IMR-90 (cell line): ENCODE data around the gene BEAN1. TPM values are rescaled to one million over a fixed set of nuclear protein-coding genes. Genes with fewer than 3 reads are reported as not detected.

Experiments
- ATAC-seq: fragments of 200-7000 bp; cut with Tn5 transposase; 2 replicates; pipeline ENCODE4 v1.9.1; 2020; ENCODE audit warnings: low read depth, mild to moderate bottlenecking, moderate library complexity
- BruUV-seq: library from RNA; stranded (reverse); fragments of 400-500 nt; replicated peaks from 2 replicates; lab custom pipeline; 2021; lab: Mats Ljungman, UMichigan
- CTCF ChIA-PET: fragments of 300-600 bp; formaldehyde crosslinking; extraction: SDS; loops from one replicate; lab custom pipeline; 2021; ENCODE audit warnings: antibody characterized with exemption; lab: Yijun Ruan, JAX
- POLR2A ChIA-PET: fragments of 300-600 bp; sonication (Branson Sonifier 250); formaldehyde crosslinking; loops from one replicate; lab custom pipeline; 2022; ENCODE audit warnings: antibody characterized with exemption; ENCODE audit not compliant: unreplicated experiment; lab: Charles Lee
- DNase-seq: peaks from one replicate; pipeline ENCODE4 v3.0.0; 2013
- H2AFZ ChIP-seq: replicated peaks from 2 replicates; pipeline ENCODE3; 2013; ENCODE audit warnings: low read length, mild to moderate bottlenecking; ENCODE audit not compliant: poor library complexity
- H2AK5ac ChIP-seq: 2 replicates; pipeline ENCODE4 v1.6.1; 2013; ENCODE audit warnings: low read depth, low read length, inconsistent platforms
- H2AK9ac ChIP-seq: replicated peaks from 2 replicates; pipeline ENCODE3; 2013; ENCODE audit warnings: mild to moderate bottlenecking, low read depth, low read length, moderate library complexity; ENCODE audit not compliant: poor library complexity
- H2BK120ac ChIP-seq: 2 replicates; pipeline ENCODE4 v1.6.1; 2013; ENCODE audit warnings: low read depth, low read length, inconsistent platforms
- H2BK15ac ChIP-seq: 3 replicates; pipeline ENCODE4 v1.6.1; 2013; ENCODE audit warnings: low read depth, low read length, inconsistent platforms
- H2BK20ac ChIP-seq: 2 replicates; pipeline ENCODE4 v1.6.1; 2013; ENCODE audit warnings: low read depth, mild to moderate bottlenecking, inconsistent platforms, low read length, moderate library complexity
- H2BK5ac ChIP-seq: 2 replicates; pipeline ENCODE4 v1.6.1; 2013; ENCODE audit warnings: mild to moderate bottlenecking, low read depth, low read length, inconsistent platforms; ENCODE audit not compliant: poor library complexity, severe bottlenecking
- H3K14ac ChIP-seq: replicated peaks from 2 replicates; pipeline ENCODE4 v1.6.1; 2013; ENCODE audit warnings: low read depth, low read length, inconsistent platforms
- H3K18ac ChIP-seq: 2 replicates; pipeline ENCODE4 v1.6.1; 2013; ENCODE audit warnings: low read depth, low read length, control low read depth
- H3K23ac ChIP-seq: 2 replicates; pipeline ENCODE4 v1.6.1; 2013; ENCODE audit warnings: low read depth, low read length, inconsistent platforms
- H3K27ac ChIP-seq: 2 replicates; pipeline ENCODE4 v1.5.1; 2013; ENCODE audit warnings: mild to moderate bottlenecking, control low read depth, low read length; ENCODE audit not compliant: insufficient read depth
- H3K27me3 ChIP-seq: 2 replicates; pipeline ENCODE4 v1.6.1; 2013; ENCODE audit warnings: low read length; ENCODE audit not compliant: control insufficient read depth, insufficient read depth
- H3K36me3 ChIP-seq: 2 replicates; pipeline ENCODE4 v1.6.1; 2013; ENCODE audit warnings: low read length, mixed read lengths; ENCODE audit not compliant: control insufficient read depth, insufficient read depth
- H3K4ac ChIP-seq: 2 replicates; pipeline ENCODE4 v1.6.1; 2013; ENCODE audit warnings: low read depth, low read length, inconsistent platforms
- H3K4me1 ChIP-seq: 2 replicates; pipeline ENCODE4 v1.6.1; 2013; ENCODE audit warnings: low read length, mixed read lengths; ENCODE audit not compliant: control insufficient read depth, insufficient read depth
- H3K4me2 ChIP-seq: 2 replicates; pipeline ENCODE4 v1.6.1; 2013; ENCODE audit warnings: low read depth, mild to moderate bottlenecking, control low read depth, low read length, moderate library complexity
- H3K4me3 ChIP-seq: 2 replicates; pipeline ENCODE4 v1.5.1; 2013; ENCODE audit warnings: low read depth, mild to moderate bottlenecking, control low read depth, low read length, moderate library complexity; ENCODE audit not compliant: insufficient read depth
- H3K56ac ChIP-seq: 2 replicates; pipeline ENCODE4 v1.6.1; 2013; ENCODE audit warnings: low read length, inconsistent platforms; ENCODE audit not compliant: insufficient read depth; ENCODE audit errors: extremely low read depth
- H3K79me1 ChIP-seq, 2 experiments: 2 replicates each; pipeline ENCODE4 v1.6.1; 2013; ENCODE audit warnings: low read length in 2 of 2, inconsistent platforms in 1 of 2, low read depth in 1 of 2
- H3K9ac ChIP-seq: 2 replicates; pipeline ENCODE4 v1.6.1; 2013; ENCODE audit warnings: low read depth, low read length, control low read depth
- H3K9me1 ChIP-seq: 2 replicates; pipeline ENCODE4 v1.6.1; 2013; ENCODE audit warnings: low read length, inconsistent platforms; ENCODE audit not compliant: insufficient read depth
- H3K9me3 ChIP-seq: 2 replicates; pipeline ENCODE4 v1.6.1; 2013; ENCODE audit warnings: low read length; ENCODE audit not compliant: control insufficient read depth, insufficient read depth
- H4K20me1 ChIP-seq: 2 replicates; pipeline ENCODE4 v1.6.1; 2013; ENCODE audit warnings: low read length, inconsistent platforms; ENCODE audit not compliant: insufficient read depth
- H4K5ac ChIP-seq: 2 replicates; pipeline ENCODE4 v1.6.1; 2013; ENCODE audit warnings: mild to moderate bottlenecking, low read depth, low read length, control low read depth
- H4K8ac ChIP-seq, 2 experiments: 2 replicates each; pipeline ENCODE4 v1.6.1; 2013; ENCODE audit warnings: low read depth in 2 of 2, low read length in 2 of 2, control low read depth in 1 of 2, inconsistent platforms in 1 of 2
- H4K91ac ChIP-seq: 2 replicates; pipeline ENCODE4 v1.6.1; 2013; ENCODE audit warnings: low read depth, low read length, inconsistent platforms; ENCODE audit not compliant: insufficient read depth
- BHLHE40 ChIP-seq: fragments of 150-350 bp; IDR thresholded peaks from 2 replicates; pipeline ENCODE4 v1.6.1; 2016; ENCODE audit warnings: mild to moderate bottlenecking, low read depth, low read length
- CEBPB ChIP-seq: IDR thresholded peaks from 2 replicates; pipeline ENCODE4 v1.6.1; 2012; ENCODE audit warnings: low read depth, low read length, improper control_type of control experiment
- CHD1 ChIP-seq: IDR thresholded peaks from 2 replicates; pipeline ENCODE4 v1.6.1; 2012; ENCODE audit warnings: low read depth, low read length, improper control_type of control experiment
- FOS ChIP-seq: fragments of 150-350 bp; IDR thresholded peaks from 2 replicates; pipeline ENCODE4 v1.6.1; 2016; ENCODE audit warnings: low read depth, low read length
- MAFK ChIP-seq: IDR thresholded peaks from 2 replicates; pipeline ENCODE4 v1.6.1; 2012; ENCODE audit warnings: low read depth, low read length, improper control_type of control experiment
- MAZ ChIP-seq: IDR thresholded peaks from 2 replicates; pipeline ENCODE4 v1.6.1; 2012; ENCODE audit warnings: low read depth, mild to moderate bottlenecking, low read length, improper control_type of control experiment, moderate library complexity, borderline replicate concordance
- MXI1 ChIP-seq: IDR thresholded peaks from 2 replicates; pipeline ENCODE4 v1.6.1; 2012; ENCODE audit warnings: low read depth, mild to moderate bottlenecking, low read length, moderate library complexity, borderline replicate concordance
- NFE2L2 ChIP-seq: fragments of 150-350 bp; IDR thresholded peaks from 2 replicates; pipeline ENCODE4 v1.6.1; 2016; ENCODE audit warnings: low read depth, mild to moderate bottlenecking, low read length
- POLR2A ChIP-seq: IDR thresholded peaks from 2 replicates; pipeline ENCODE4 v1.6.1; 2012; ENCODE audit warnings: mild to moderate bottlenecking, low read depth, low read length
- RAD21 ChIP-seq: IDR thresholded peaks from 2 replicates; pipeline ENCODE4 v1.6.1; 2012; ENCODE audit warnings: low read length, improper control_type of control experiment
- RCOR1 ChIP-seq: IDR thresholded peaks from 2 replicates; pipeline ENCODE4 v1.6.1; 2012; ENCODE audit warnings: mild to moderate bottlenecking, low read length, improper control_type of control experiment; ENCODE audit not compliant: insufficient replicate concordance
- RFX5 ChIP-seq: IDR thresholded peaks from 2 replicates; pipeline ENCODE4 v1.8.0; 2012; ENCODE audit warnings: low read depth, mild to moderate bottlenecking, low read length, moderate library complexity
- SMC3 ChIP-seq: fragments of 150-350 bp; IDR thresholded peaks from 2 replicates; pipeline ENCODE4 v1.6.1; 2016; ENCODE audit warnings: low read depth, mild to moderate bottlenecking, antibody characterized with exemption, low read length, moderate library complexity
- WGBS, 2 experiments: methylation state at CpG; one replicate each; pipeline versions ENCODE4 v1.1.5 to v1.1.7; 2013; ENCODE audit warnings: missing lambda C conversion rate in 2 of 2; ENCODE audit not compliant: insufficient read length in 1 of 2; ENCODE audit errors: extremely low coverage in 2 of 2; 5-methylcytosine and 5-hydroxymethylcytosine counted together
- dilution Hi-C: fragments of 300-500 bp; cut with HindIII; formaldehyde crosslinking; loops from one replicate; pipeline ENCODE4 v1.14.3; 2018; ENCODE audit warnings: low sequenced_read_pairs; ENCODE audit not compliant: unreplicated experiment
- in situ Hi-C: fragments of 300-500 bp; cut with MboI; formaldehyde crosslinking; loops from 3 replicates; pipeline ENCODE4 v1.14.3; 2019; ENCODE audit warnings: low sequenced_read_pairs, inconsistent platforms, mixed read lengths
- intact Hi-C: fragments of 100-400 bp; cut with micrococcal nuclease; formaldehyde crosslinking; loops from 2 replicates; pipeline ENCODE4 v1.10.0; 2022
- polyA plus RNA-seq, 3 experiments: library from polyadenylated mRNA; depleted of rRNA; stranded (reverse); fragments of >200 nt; gene quantifications; 2 replicates each; pipeline ENCODE4 v1.2.3, GENCODE V29; 2012; ENCODE audit warnings: low replicate concordance in 1 of 3
- total RNA-seq: library from RNA; depleted of rRNA; stranded (reverse); fragments of >200 nt; gene quantifications from 2 replicates; pipeline ENCODE4 v1.2.3, GENCODE V29; 2012
- TF ChIP-seq, protein P1 (sequence below): fragments of 150-350 bp; IDR thresholded peaks from 2 replicates; pipeline ENCODE4 v1.6.1; 2017; ENCODE audit warnings: mild to moderate bottlenecking, antibody characterized with exemption, low read length, low read depth
- TF ChIP-seq, protein P2 (sequence below): conservative IDR thresholded peaks from 2 replicates; pipeline ENCODE4 v1.5.1; 2012; ENCODE audit warnings: mild to moderate bottlenecking, low read depth, low read length, improper control_type of control experiment
- TF ChIP-seq, protein P3 (sequence below): fragments of 150-350 bp; IDR thresholded peaks from 2 replicates; pipeline ENCODE4 v1.6.1; 2016; ENCODE audit warnings: low read depth, mild to moderate bottlenecking, low read length, moderate library complexity, borderline replicate concordance

Gene BEAN1
- total and polyA plus RNA-seq, 2 of the 4 experiments (the other 2 are of a cell fraction), result not detected

DNA sequence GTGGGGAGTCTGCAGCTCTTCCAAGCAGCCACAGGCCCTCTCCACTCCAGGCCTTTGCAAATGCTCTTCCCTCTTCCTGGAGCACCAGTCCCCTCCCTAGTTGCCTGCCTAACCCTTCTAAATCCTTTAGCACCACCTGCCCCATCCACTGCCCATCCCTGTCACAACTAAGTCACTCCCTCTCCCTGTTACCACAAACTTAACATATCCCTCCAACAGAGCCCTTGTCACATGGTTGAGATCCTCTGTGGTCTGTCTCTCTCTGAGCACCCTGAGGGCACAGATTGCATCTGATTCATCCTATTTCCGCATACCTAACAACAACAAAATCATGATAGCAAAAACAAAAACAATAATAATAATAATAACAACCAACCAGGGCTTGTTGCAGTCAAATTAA lies 11.0 kb upstream of the BEAN1 start:
- ATAC-seq (no peak), DNase-seq (no peak)
- Histone ChIP-seq H3K9me1 (no peaks in the 10 kb centered on the region), H4K5ac (no peak overlapping the region), H3K27me3 (peaks cover 16% of the 10 kb centered on the region), H3K14ac (no peak overlapping the region), H3K4me1 (no peaks in the 10 kb centered on the region), H4K8ac (no peak overlapping the region), H2BK5ac (no peak overlapping the region), H2BK120ac (no peak overlapping the region), H4K20me1 (no peaks in the 10 kb centered on the region), H3K23ac (no peak overlapping the region), H2BK15ac (no peak overlapping the region), H2AK5ac (no peak overlapping the region; the same call in 1 of the 2 replicates), H2AK9ac (no peak overlapping the region), H2AFZ (no peak overlapping the region), H3K4me3 (no peak overlapping the region), H3K79me1 (no peaks in the 10 kb centered on the region), H3K9ac (no peak overlapping the region), H3K4me2 (no peak overlapping the region), H3K27ac (no peak overlapping the region), H3K36me3 (no peaks in the 10 kb centered on the region), H3K4ac (no peak overlapping the region), H2BK20ac (no peak overlapping the region), H4K91ac (no peak overlapping the region), H3K56ac (no peak overlapping the region), H3K18ac (no peak overlapping the region), H3K9me3 (peaks cover 2% of the 10 kb centered on the region; the same call in 1 of the 2 replicates)
- WGBS, 2 experiments, result no CpG with 5 or more reads among the region's 1 CpG
- dilution Hi-C loops (no loop called here), intact Hi-C loops (no loop called here), in situ Hi-C loops (no loop called here)
- no TSS peak for BruUV-seq
- TF ChIP-seq BHLHE40 (no peak), CEBPB (no peak), RCOR1 (no peak), NFE2L2 (no peak), MXI1 (no peak), POLR2A (no peak), MAZ (no peak), FOS (no peak), MAFK (no peak), RFX5 (no peak), RAD21 (no peak), CHD1 (no peak), SMC3 (no peak)
- TF ChIP-seq, protein P1, sequence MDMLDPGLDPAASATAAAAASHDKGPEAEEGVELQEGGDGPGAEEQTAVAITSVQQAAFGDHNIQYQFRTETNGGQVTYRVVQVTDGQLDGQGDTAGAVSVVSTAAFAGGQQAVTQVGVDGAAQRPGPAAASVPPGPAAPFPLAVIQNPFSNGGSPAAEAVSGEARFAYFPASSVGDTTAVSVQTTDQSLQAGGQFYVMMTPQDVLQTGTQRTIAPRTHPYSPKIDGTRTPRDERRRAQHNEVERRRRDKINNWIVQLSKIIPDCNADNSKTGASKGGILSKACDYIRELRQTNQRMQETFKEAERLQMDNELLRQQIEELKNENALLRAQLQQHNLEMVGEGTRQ, result no peak
- TF ChIP-seq, protein P2, sequence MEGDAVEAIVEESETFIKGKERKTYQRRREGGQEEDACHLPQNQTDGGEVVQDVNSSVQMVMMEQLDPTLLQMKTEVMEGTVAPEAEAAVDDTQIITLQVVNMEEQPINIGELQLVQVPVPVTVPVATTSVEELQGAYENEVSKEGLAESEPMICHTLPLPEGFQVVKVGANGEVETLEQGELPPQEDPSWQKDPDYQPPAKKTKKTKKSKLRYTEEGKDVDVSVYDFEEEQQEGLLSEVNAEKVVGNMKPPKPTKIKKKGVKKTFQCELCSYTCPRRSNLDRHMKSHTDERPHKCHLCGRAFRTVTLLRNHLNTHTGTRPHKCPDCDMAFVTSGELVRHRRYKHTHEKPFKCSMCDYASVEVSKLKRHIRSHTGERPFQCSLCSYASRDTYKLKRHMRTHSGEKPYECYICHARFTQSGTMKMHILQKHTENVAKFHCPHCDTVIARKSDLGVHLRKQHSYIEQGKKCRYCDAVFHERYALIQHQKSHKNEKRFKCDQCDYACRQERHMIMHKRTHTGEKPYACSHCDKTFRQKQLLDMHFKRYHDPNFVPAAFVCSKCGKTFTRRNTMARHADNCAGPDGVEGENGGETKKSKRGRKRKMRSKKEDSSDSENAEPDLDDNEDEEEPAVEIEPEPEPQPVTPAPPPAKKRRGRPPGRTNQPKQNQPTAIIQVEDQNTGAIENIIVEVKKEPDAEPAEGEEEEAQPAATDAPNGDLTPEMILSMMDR, result no peak
- TF ChIP-seq, protein P3, sequence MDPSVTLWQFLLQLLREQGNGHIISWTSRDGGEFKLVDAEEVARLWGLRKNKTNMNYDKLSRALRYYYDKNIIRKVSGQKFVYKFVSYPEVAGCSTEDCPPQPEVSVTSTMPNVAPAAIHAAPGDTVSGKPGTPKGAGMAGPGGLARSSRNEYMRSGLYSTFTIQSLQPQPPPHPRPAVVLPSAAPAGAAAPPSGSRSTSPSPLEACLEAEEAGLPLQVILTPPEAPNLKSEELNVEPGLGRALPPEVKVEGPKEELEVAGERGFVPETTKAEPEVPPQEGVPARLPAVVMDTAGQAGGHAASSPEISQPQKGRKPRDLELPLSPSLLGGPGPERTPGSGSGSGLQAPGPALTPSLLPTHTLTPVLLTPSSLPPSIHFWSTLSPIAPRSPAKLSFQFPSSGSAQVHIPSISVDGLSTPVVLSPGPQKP, result no peak
- CTCF ChIA-PET, result no interaction called here
- POLR2A ChIA-PET, result no interaction called here
